GM18858 (cell line): ENCODE data around the gene PAXX.

ENCODE experiments used
- ATAC-seq: cut with Tn5 transposase; IDR thresholded peaks from one replicate; pipeline ENCODE4 v1.9.1; 2021; ENCODE audit not compliant: unreplicated experiment

PAXX gene

GRCh38 chr9:136964833-136965422 lies 27.3 kb upstream of the PAXX start:
- ATAC-seq: no peak

- no peak for ATAC-seq
These were observed 26.3 kb upstream of the PAXX start for GRCh38 chr9:136965771-136966484.

- no peak for ATAC-seq
These were observed 23.7 kb upstream of the PAXX start for GRCh38 chr9:136968333-136969127.

GRCh38 chr9:136969150-136969549 lies 23.1 kb upstream of the PAXX start:
- ATAC-seq: no peak

GRCh38 chr9:136969774-136970173 lies 22.4 kb upstream of the PAXX start:
- ATAC-seq: no peak

- no peak for ATAC-seq
These were observed 21.9 kb upstream of the PAXX start for GRCh38 chr9:136970361-136970760.

- no peak for ATAC-seq
These were observed 20.5 kb upstream of the PAXX start for GRCh38 chr9:136971746-136972145.

- no peak for ATAC-seq
These were observed 19.9 kb upstream of the PAXX start for GRCh38 chr9:136972335-136972734.

- no peak for ATAC-seq
These were observed 19.5 kb upstream of the PAXX start for GRCh38 chr9:136972743-136973142.

GRCh38 chr9:136973618-136974617 lies 18.3 kb upstream of the PAXX start:
- ATAC-seq: no peak

GRCh38 chr9:136974817-136975535 lies 17.2 kb upstream of the PAXX start:
- no peak for ATAC-seq

GRCh38 chr9:136975644-136976043 lies 16.6 kb upstream of the PAXX start:
- ATAC-seq: no peak

GRCh38 chr9:136977223-136977622 lies 15.0 kb upstream of the PAXX start, which contains the start of gene PTGDS:
Gene PTGDS, plus strand, starts transcription at chr9:136977504. Its CDS starts 75 bp downstream, at chr9:136977579.
- ATAC-seq: no peak

GRCh38 chr9:136977649-136978072 lies 14.6 kb upstream of the PAXX start:
- no peak for ATAC-seq

GRCh38 chr9:136978073-136978864 lies 14.0 kb upstream of the PAXX start:
- ATAC-seq: no peak

- no peak for ATAC-seq
These were observed 13.2 kb upstream of the PAXX start for GRCh38 chr9:136978865-136979544.

- no peak for ATAC-seq
These were observed 12.2 kb upstream of the PAXX start for GRCh38 chr9:136979769-136980587.
